Measurements from ENCODE around the gene CHST7. TPM values are rescaled to one million over a fixed set of nuclear protein-coding genes. Genes with fewer than 3 reads are reported as not detected.

CHST7 gene
- total RNA-seq, 1 donor: 6.5 TPM

- no peak overlapping the region for H3K27ac ChIP-seq (ENCODE audit: low read depth, low read length)
- no peaks in the 10 kb centered on the region for H3K4me1 ChIP-seq (ENCODE audit: insufficient read depth, low read length)
- no peak overlapping the region for H3K4me3 ChIP-seq (ENCODE audit: insufficient read depth, low read length)
- no peak for DNase-seq (ENCODE audit: insufficient read length, low spot score, missing footprints)
- H3K9me3 ChIP-seq (ENCODE audit: low read depth, low read length): no peaks in the 10 kb centered on the region
- peaks cover 8% of the 10 kb centered on the region for H3K36me3 ChIP-seq (ENCODE audit: insufficient read depth, low read length)
- H2AFZ ChIP-seq (ENCODE audit: low read length): no peak overlapping the region
- H3K4me2 ChIP-seq (ENCODE audit: insufficient read depth, low read length): no peak overlapping the region
- H4K20me1 ChIP-seq (ENCODE audit: insufficient read depth, low read length): no peaks in the 10 kb centered on the region
- TF ChIP-seq CTCF (IDR thresholded peaks at IDR 0.05; ENCODE audit: extremely low read depth, low read depth, low read length): no peak
- H3K27me3 ChIP-seq (ENCODE audit: insufficient read depth, low read length): peaks cover 5% of the 10 kb centered on the region
- H3K79me2 ChIP-seq (ENCODE audit: insufficient read depth, low read length): no peaks in the 10 kb centered on the region
Measured at GRCh38 chrX:46602468-46603102, 29.0 kb downstream of the CHST7 start.

GRCh38 chrX:46607916-46608315 is 34.4 kb downstream of the CHST7 start:
- no peaks in the 10 kb centered on the region for H3K79me2 ChIP-seq (ENCODE audit: insufficient read depth, low read length)
- H3K36me3 ChIP-seq (ENCODE audit: insufficient read depth, low read length): peaks cover 4% of the 10 kb centered on the region
- H3K9me3 ChIP-seq (ENCODE audit: low read depth, low read length): no peaks in the 10 kb centered on the region
- no peak for TF ChIP-seq CTCF (IDR thresholded peaks at IDR 0.05; ENCODE audit: extremely low read depth, low read depth, low read length)
- H3K27ac ChIP-seq (ENCODE audit: low read depth, low read length): no peak overlapping the region
- H3K27me3 ChIP-seq (ENCODE audit: insufficient read depth, low read length): peaks cover 3% of the 10 kb centered on the region
- H2AFZ ChIP-seq (ENCODE audit: low read length): no peak overlapping the region
- no peaks in the 10 kb centered on the region for H4K20me1 ChIP-seq (ENCODE audit: insufficient read depth, low read length)
- no peak overlapping the region for H3K4me3 ChIP-seq (ENCODE audit: insufficient read depth, low read length)
- no peaks in the 10 kb centered on the region for H3K4me1 ChIP-seq (ENCODE audit: insufficient read depth, low read length)
- H3K4me2 ChIP-seq (ENCODE audit: insufficient read depth, low read length): no peak overlapping the region
- no peak for DNase-seq (ENCODE audit: insufficient read length, low spot score, missing footprints)

- DNase-seq (ENCODE audit: insufficient read length, low spot score, missing footprints): no peak
- H3K4me2 ChIP-seq (ENCODE audit: insufficient read depth, low read length): no peak overlapping the region
Measured at GRCh38 chrX:46610070-46610658, 36.6 kb downstream of the CHST7 start.

More at GRCh38 chrX:46610070-46610658, 36.6 kb downstream of the CHST7 start:
- Histone ChIP-seq H4K20me1 (ENCODE audit: insufficient read depth, low read length) (no peaks in the 10 kb centered on the region), H3K4me3 (ENCODE audit: insufficient read depth, low read length) (no peak overlapping the region), H3K36me3 (ENCODE audit: insufficient read depth, low read length) (peaks cover 9% of the 10 kb centered on the region), H3K27me3 (ENCODE audit: insufficient read depth, low read length) (peaks cover 2% of the 10 kb centered on the region), H3K27ac (ENCODE audit: low read depth, low read length) (no peak overlapping the region), H2AFZ (ENCODE audit: low read length) (no peak overlapping the region), H3K4me1 (ENCODE audit: insufficient read depth, low read length) (no peaks in the 10 kb centered on the region), H3K9me3 (ENCODE audit: low read depth, low read length) (no peaks in the 10 kb centered on the region), H3K79me2 (ENCODE audit: insufficient read depth, low read length) (no peaks in the 10 kb centered on the region)
- no peak for TF ChIP-seq CTCF (IDR thresholded peaks at IDR 0.05; ENCODE audit: extremely low read depth, low read depth, low read length)
